BE2C (cell line): ENCODE results near the gene RPS6KB1.
"Not testable (repeated sequence)": the region's sequence is repeated elsewhere in the genome, so short reads cannot be mapped to it uniquely, and the experiment has no call there.

ENCODE experiments used
- DNase-seq: peaks from one replicate; pipeline ENCODE4 v3.0.0-alpha.2; 2020
- H3K27me3 ChIP-seq: fragments of 250-450 bp; sonication (Bioruptor Pico); 2 replicates; pipeline ENCODE4 v1.5.1; 2020; ENCODE audit warnings: mild to moderate bottlenecking
- H3K36me3 ChIP-seq: fragments of 250-450 bp; sonication (Bioruptor Pico); 2 replicates; pipeline ENCODE4 v1.5.1; 2020; ENCODE audit warnings: mild to moderate bottlenecking
- H3K4me1 ChIP-seq: fragments of 250-450 bp; sonication (Bioruptor Pico); 2 replicates; pipeline ENCODE4 v1.5.1; 2020
- H3K4me3 ChIP-seq: 2 replicates; pipeline ENCODE4 v1.5.1; 2011; ENCODE audit warnings: low read depth, low read length
- H3K9me3 ChIP-seq: fragments of 250-450 bp; sonication (Bioruptor Pico); 2 replicates; pipeline ENCODE4 v1.5.1; 2020
- CTCF ChIP-seq: IDR thresholded peaks from 2 replicates; pipeline ENCODE4 v1.5.1; 2012; ENCODE audit warnings: mild to moderate bottlenecking, low read depth, low read length

Gene RPS6KB1

GRCh38 chr17:59869941-59870218 is 23.0 kb upstream of the RPS6KB1 start:
- no peak for TF ChIP-seq CTCF
- Histone ChIP-seq H3K36me3 (peaks cover 9% of the 10 kb centered on the region), H3K27me3 (no peaks in the 10 kb centered on the region)

GRCh38 chr17:59870482-59870881 is 22.4 kb upstream of the RPS6KB1 start:
- DNase-seq = no peak
- peaks cover 10% of the 10 kb centered on the region for H3K36me3 ChIP-seq
- peaks cover 5% of the 10 kb centered on the region for H3K4me1 ChIP-seq
- no peaks in the 10 kb centered on the region for H3K27me3 ChIP-seq
- no peak overlapping the region for H3K4me3 ChIP-seq
- H3K9me3 ChIP-seq = no peaks in the 10 kb centered on the region
- TF ChIP-seq CTCF = no peak

More at GRCh38 chr17:59869941-59870218, 23.0 kb upstream of the RPS6KB1 start:
- no peak overlapping the region for H3K4me3 ChIP-seq
- H3K9me3 ChIP-seq = no peaks in the 10 kb centered on the region
- no peak for DNase-seq
- peaks cover 5% of the 10 kb centered on the region for H3K4me1 ChIP-seq

GRCh38 chr17:59872351-59872750 is 20.6 kb upstream of the RPS6KB1 start:
- no peak overlapping the region for H3K4me3 ChIP-seq
- H3K27me3 ChIP-seq = no peaks in the 10 kb centered on the region
- peaks cover 5% of the 10 kb centered on the region for H3K4me1 ChIP-seq
- H3K36me3 ChIP-seq = peaks cover 18% of the 10 kb centered on the region
- no peaks in the 10 kb centered on the region for H3K9me3 ChIP-seq
- TF ChIP-seq CTCF = no peak
- DNase-seq = no peak

- H3K27me3 ChIP-seq, H3K4me1 ChIP-seq, H3K9me3 ChIP-seq, DNase-seq, H3K4me3 ChIP-seq: not testable (repeated sequence)
- peaks cover 25% of the 10 kb centered on the region for H3K36me3 ChIP-seq
Measured at GRCh38 chr17:59873414-59873813, 19.5 kb upstream of the RPS6KB1 start.

GRCh38 chr17:59874376-59874775 is 18.5 kb upstream of the RPS6KB1 start:
- H3K4me1 ChIP-seq = peaks cover 5% of the 10 kb centered on the region
- no peaks in the 10 kb centered on the region for H3K27me3 ChIP-seq
- no peaks in the 10 kb centered on the region for H3K9me3 ChIP-seq
- H3K36me3 ChIP-seq = peaks cover 28% of the 10 kb centered on the region
- no peak for DNase-seq
- H3K4me3 ChIP-seq = no peak overlapping the region
- TF ChIP-seq CTCF = no peak

- Histone ChIP-seq H3K36me3 (peaks cover 36% of the 10 kb centered on the region), H3K9me3 (no peaks in the 10 kb centered on the region), H3K4me1 (no peaks in the 10 kb centered on the region), H3K27me3 (no peaks in the 10 kb centered on the region), H3K4me3 (no peak overlapping the region)
- DNase-seq = no peak
- TF ChIP-seq CTCF = no peak
Measured at GRCh38 chr17:59876107-59876506, 16.8 kb upstream of the RPS6KB1 start.

GRCh38 chr17:59877965-59878364 is 15.0 kb upstream of the RPS6KB1 start:
- TF ChIP-seq CTCF = no peak
- Histone ChIP-seq H3K9me3 (no peaks in the 10 kb centered on the region), H3K4me1 (no peaks in the 10 kb centered on the region), H3K27me3 (no peaks in the 10 kb centered on the region), H3K36me3 (peaks cover 44% of the 10 kb centered on the region), H3K4me3 (no peak overlapping the region)
- no peak for DNase-seq
